ENCODE measurements around the gene TMEM161A. TPM values are rescaled to one million over a fixed set of nuclear protein-coding genes. Genes with fewer than 3 reads are reported as not detected.

The TMEM161A gene
- total RNA-seq, 1 donor from 2014 or later: 27.1 TPM

GRCh38 chr19:19126102-19126501 is 12.2 kb downstream of the TMEM161A start:
- no peaks in the 10 kb centered on the region for H3K27me3 Mint-ChIP-seq (ENCODE audit: low read depth)

DNA sequence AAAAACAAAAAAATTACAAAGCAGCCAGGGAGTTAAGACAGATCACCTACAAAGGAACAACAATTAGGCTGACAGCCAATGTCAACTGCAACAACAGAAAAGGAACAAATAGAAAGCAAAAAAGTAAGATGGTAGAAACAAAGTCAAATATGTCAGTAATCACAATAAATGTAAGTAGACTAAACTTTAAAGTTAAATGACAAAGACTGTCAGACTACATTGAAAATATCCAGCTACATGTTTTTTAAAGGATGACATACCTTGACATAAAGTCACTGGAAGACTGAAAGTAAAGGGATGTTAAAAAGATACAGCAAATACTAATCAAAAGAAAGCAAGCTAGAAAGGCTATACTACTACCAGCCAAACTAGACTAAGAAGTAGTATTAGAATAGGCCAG is 14.9 kb downstream of the TMEM161A start:
- no peak overlapping the region for H3K27ac Mint-ChIP-seq (ENCODE audit: unreplicated experiment)
- TF ChIP-seq, protein P1, sequence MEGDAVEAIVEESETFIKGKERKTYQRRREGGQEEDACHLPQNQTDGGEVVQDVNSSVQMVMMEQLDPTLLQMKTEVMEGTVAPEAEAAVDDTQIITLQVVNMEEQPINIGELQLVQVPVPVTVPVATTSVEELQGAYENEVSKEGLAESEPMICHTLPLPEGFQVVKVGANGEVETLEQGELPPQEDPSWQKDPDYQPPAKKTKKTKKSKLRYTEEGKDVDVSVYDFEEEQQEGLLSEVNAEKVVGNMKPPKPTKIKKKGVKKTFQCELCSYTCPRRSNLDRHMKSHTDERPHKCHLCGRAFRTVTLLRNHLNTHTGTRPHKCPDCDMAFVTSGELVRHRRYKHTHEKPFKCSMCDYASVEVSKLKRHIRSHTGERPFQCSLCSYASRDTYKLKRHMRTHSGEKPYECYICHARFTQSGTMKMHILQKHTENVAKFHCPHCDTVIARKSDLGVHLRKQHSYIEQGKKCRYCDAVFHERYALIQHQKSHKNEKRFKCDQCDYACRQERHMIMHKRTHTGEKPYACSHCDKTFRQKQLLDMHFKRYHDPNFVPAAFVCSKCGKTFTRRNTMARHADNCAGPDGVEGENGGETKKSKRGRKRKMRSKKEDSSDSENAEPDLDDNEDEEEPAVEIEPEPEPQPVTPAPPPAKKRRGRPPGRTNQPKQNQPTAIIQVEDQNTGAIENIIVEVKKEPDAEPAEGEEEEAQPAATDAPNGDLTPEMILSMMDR (IDR thresholded peaks at IDR 0.05): no peak
- peaks cover 14% of the 10 kb centered on the region for H3K9me3 Mint-ChIP-seq (ENCODE audit: low read depth)
- H3K4me1 Mint-ChIP-seq (ENCODE audit: low read depth): no peaks in the 10 kb centered on the region
- H3K4me3 Mint-ChIP-seq (ENCODE audit: unreplicated experiment): no peak overlapping the region
- H3K36me3 Mint-ChIP-seq (ENCODE audit: low read depth): peaks cover 27% of the 10 kb centered on the region
- no peak for DNase-seq (ENCODE audit: low spot score)
- H3K27me3 Mint-ChIP-seq (ENCODE audit: low read depth): no peaks in the 10 kb centered on the region

More at GRCh38 chr19:19126102-19126501, 12.2 kb downstream of the TMEM161A start:
- TF ChIP-seq, protein P1 (IDR thresholded peaks at IDR 0.05): no peak
- Mint-ChIP-seq H3K4me3 (ENCODE audit: unreplicated experiment) (no peak overlapping the region), H3K27ac (ENCODE audit: unreplicated experiment) (no peak overlapping the region), H3K9me3 (ENCODE audit: low read depth) (peaks cover 14% of the 10 kb centered on the region), H3K4me1 (ENCODE audit: low read depth) (no peaks in the 10 kb centered on the region), H3K36me3 (ENCODE audit: low read depth) (peaks cover 23% of the 10 kb centered on the region)
- no peak for DNase-seq (ENCODE audit: low spot score)

GRCh38 chr19:19122902-19123301 is 15.4 kb downstream of the TMEM161A start:
- Mint-ChIP-seq H3K4me3 (ENCODE audit: unreplicated experiment) (no peak overlapping the region), H3K36me3 (ENCODE audit: low read depth) (peaks cover 26% of the 10 kb centered on the region), H3K9me3 (ENCODE audit: low read depth) (peaks cover 13% of the 10 kb centered on the region), H3K27ac (ENCODE audit: unreplicated experiment) (no peak overlapping the region), H3K27me3 (ENCODE audit: low read depth) (no peaks in the 10 kb centered on the region), H3K4me1 (ENCODE audit: low read depth) (no peaks in the 10 kb centered on the region)
- DNase-seq (ENCODE audit: low spot score): no peak
- TF ChIP-seq, protein P1 (IDR thresholded peaks at IDR 0.05): no peak

- peaks cover 12% of the 10 kb centered on the region for H3K9me3 Mint-ChIP-seq (ENCODE audit: low read depth)
- H3K4me1 Mint-ChIP-seq (ENCODE audit: low read depth): no peaks in the 10 kb centered on the region
- H3K4me3 Mint-ChIP-seq (ENCODE audit: unreplicated experiment): no peak overlapping the region
- H3K27me3 Mint-ChIP-seq (ENCODE audit: low read depth): no peaks in the 10 kb centered on the region
- TF ChIP-seq, protein P1 (IDR thresholded peaks at IDR 0.05): no peak
- no peak overlapping the region for H3K27ac Mint-ChIP-seq (ENCODE audit: unreplicated experiment)
- peaks cover 26% of the 10 kb centered on the region for H3K36me3 Mint-ChIP-seq (ENCODE audit: low read depth)
- no peak for DNase-seq (ENCODE audit: low spot score)
These were observed 16.9 kb downstream of the TMEM161A start for GRCh38 chr19:19121371-19121770.

DNA sequence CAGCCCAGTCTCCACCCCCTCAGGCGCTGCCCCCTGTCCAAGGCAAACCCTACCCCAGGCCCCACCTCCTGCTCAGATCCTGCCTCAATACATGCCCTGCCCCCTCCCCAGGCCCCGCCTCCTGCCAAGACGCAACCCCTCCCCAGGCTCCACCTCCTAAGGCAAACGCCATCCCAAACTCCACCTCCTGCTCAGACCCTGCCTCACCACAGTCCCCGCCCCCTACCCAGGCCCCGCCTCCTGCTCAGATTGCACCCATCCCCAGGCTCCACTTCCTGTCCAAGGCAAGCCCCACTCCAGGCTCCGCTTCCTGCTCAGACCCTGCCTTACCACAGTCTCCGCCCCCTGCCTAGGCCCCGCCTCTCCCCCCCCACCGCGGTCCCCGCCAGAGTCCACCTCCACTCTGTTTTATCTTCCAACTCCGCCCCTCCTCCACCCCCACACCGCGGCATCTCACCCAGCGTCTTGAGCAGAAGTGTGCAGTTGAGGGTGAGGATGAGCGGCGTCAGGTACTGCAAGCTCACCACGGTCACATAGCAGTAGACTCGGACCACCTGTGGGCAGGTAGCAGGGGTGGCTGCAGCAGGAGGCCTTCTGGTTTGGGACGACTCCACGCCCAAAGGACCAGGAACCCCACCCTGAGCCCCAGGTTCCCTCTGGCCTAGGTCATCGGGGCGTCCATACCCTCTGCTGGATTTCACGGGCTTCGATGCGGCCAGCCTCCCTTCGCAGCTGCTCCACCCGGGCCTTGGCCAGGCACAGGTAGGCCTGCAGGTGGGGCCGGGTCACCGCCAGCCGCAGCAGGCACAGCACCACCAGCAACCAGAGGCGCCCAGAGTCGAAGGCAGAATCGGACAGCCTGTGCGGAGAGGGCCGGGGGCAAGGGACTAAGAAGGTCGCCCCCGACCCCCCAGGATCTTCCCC is 17.7 kb downstream of the TMEM161A start:
- DNase-seq (ENCODE audit: low spot score): no peak
- TF ChIP-seq, protein P1 (IDR thresholded peaks at IDR 0.05): no peak
- peaks cover 12% of the 10 kb centered on the region for H3K9me3 Mint-ChIP-seq (ENCODE audit: low read depth)

More for the DNA sequence above, 17.7 kb downstream of the TMEM161A start:
- Mint-ChIP-seq H3K27me3 (ENCODE audit: low read depth) (no peaks in the 10 kb centered on the region), H3K4me3 (ENCODE audit: unreplicated experiment) (no peak overlapping the region), H3K27ac (ENCODE audit: unreplicated experiment) (no peak overlapping the region), H3K4me1 (ENCODE audit: low read depth) (no peaks in the 10 kb centered on the region), H3K36me3 (ENCODE audit: low read depth) (peaks cover 26% of the 10 kb centered on the region)

Measured in chondrocyte (in vitro differentiated cells).